ENCODE results near the gene CRABP2.

Gene CRABP2

GRCh38 chr1:156652992-156653355 is 52.4 kb downstream of the CRABP2 start:
- Histone ChIP-seq H3K9ac (ENCODE audit: low read depth, low read length) (no peak overlapping the region), H2AFZ (ENCODE audit: low read depth, low read length) (no peak overlapping the region), H3K9me3 (ENCODE audit: insufficient read depth, low read length, severe bottlenecking) (no peaks in the 10 kb centered on the region), H3K4me1 (ENCODE audit: insufficient read depth, low read length) (peaks cover 8% of the 10 kb centered on the region), H3K79me2 (ENCODE audit: insufficient read depth, low read length) (no peaks in the 10 kb centered on the region), H3K27me3 (ENCODE audit: insufficient read depth, low read length, poor library complexity) (peaks cover 4% of the 10 kb centered on the region), H3K4me2 (ENCODE audit: insufficient read depth, low read length) (no peak overlapping the region), H4K20me1 (ENCODE audit: insufficient read depth, low read length) (peaks cover 22% of the 10 kb centered on the region; the same call in 1 of the 2 replicates), H3K36me3 (ENCODE audit: insufficient read depth, low read length) (no peaks in the 10 kb centered on the region), H3K27ac (ENCODE audit: low read length) (no peak overlapping the region), H3K4me3 (ENCODE audit: low read depth in 1 of 2, low read length in 2 of 2) (no peak overlapping the region)
- DNase-seq, result no peak
- ATAC-seq (ENCODE audit: insufficient read depth, low read depth), result no peak
- TF ChIP-seq EZH2 (IDR thresholded peaks at IDR 0.05; ENCODE audit: borderline replicate concordance, low read depth, low read length, severe bottlenecking) (no peak), CTCF (IDR thresholded peaks at IDR 0.05; ENCODE audit: borderline replicate concordance, extremely low read depth, low read length, poor library complexity, severe bottlenecking) (no peak)

- peak; percentile 71 for ATAC-seq (ENCODE audit: insufficient read depth, low read depth)
- no peak overlapping the region for H3K27ac ChIP-seq (ENCODE audit: low read length)
- H3K27me3 ChIP-seq (ENCODE audit: insufficient read depth, low read length, poor library complexity), result peaks cover 4% of the 10 kb centered on the region
- no peaks in the 10 kb centered on the region for H3K79me2 ChIP-seq (ENCODE audit: insufficient read depth, low read length)
- no peaks in the 10 kb centered on the region for H3K36me3 ChIP-seq (ENCODE audit: insufficient read depth, low read length)
- TF ChIP-seq EZH2 (IDR thresholded peaks at IDR 0.05; ENCODE audit: borderline replicate concordance, low read depth, low read length, severe bottlenecking) (no peak), CTCF (IDR thresholded peaks at IDR 0.05; ENCODE audit: borderline replicate concordance, extremely low read depth, low read length, poor library complexity, severe bottlenecking) (no peak)
- DNase-seq, result peak; percentile 64
- H4K20me1 ChIP-seq (ENCODE audit: insufficient read depth, low read length), result peaks cover 21% of the 10 kb centered on the region; the same call in 1 of the 2 replicates
- peaks cover 4% of the 10 kb centered on the region for H3K4me1 ChIP-seq (ENCODE audit: insufficient read depth, low read length)
- H2AFZ ChIP-seq (ENCODE audit: low read depth, low read length), result no peak overlapping the region
- H3K9me3 ChIP-seq (ENCODE audit: insufficient read depth, low read length, severe bottlenecking), result no peaks in the 10 kb centered on the region
- no peak overlapping the region for H3K4me3 ChIP-seq (ENCODE audit: low read depth in 1 of 2, low read length in 2 of 2)
- H3K4me2 ChIP-seq (ENCODE audit: insufficient read depth, low read length), result no peak overlapping the region
- H3K9ac ChIP-seq (ENCODE audit: low read depth, low read length), result no peak overlapping the region
These were observed 53.0 kb downstream of the CRABP2 start for GRCh38 chr1:156652131-156652991.
